SU-DHL-6 (cell line): Measurements from ENCODE around the gene TP53TG3C.
"Not testable (repeated sequence)": the region's sequence is repeated elsewhere in the genome, so short reads cannot be mapped to it uniquely, and the experiment has no call there.

Source experiments
- H2AFZ ChIP-seq: fragments of 200-600 bp; sonication (generic); 2 replicates; pipeline ENCODE4 v1.6.1; 2014; ENCODE audit warnings: low read depth, mild to moderate bottlenecking, moderate library complexity, mixed read lengths, antibody characterized with exemption, low read length; ENCODE audit not compliant: severe bottlenecking
- H3F3A ChIP-seq: fragments of 200-600 bp; shearing (Covaris generic); 2 replicates; pipeline ENCODE4 v1.6.0; 2016; ENCODE audit warnings: antibody characterized with exemption, mild to moderate bottlenecking; ENCODE audit not compliant: insufficient read depth
- H3K27ac ChIP-seq: fragments of 200-600 bp; sonication (generic); 2 replicates; pipeline ENCODE4 v1.5.1; 2016; ENCODE audit warnings: low read depth, mild to moderate bottlenecking, low read length, moderate library complexity, mixed read lengths
- H3K27me3 ChIP-seq: fragments of 200-600 bp; sonication (generic), shearing (Covaris generic); 2 replicates; pipeline ENCODE4 v1.6.0; 2014; ENCODE audit warnings: mild to moderate bottlenecking, low read length
- H3K36me3 ChIP-seq: fragments of 200-600 bp; sonication (generic); 2 replicates; pipeline ENCODE4 v1.6.1; 2014; ENCODE audit warnings: mild to moderate bottlenecking, low read length, mixed read lengths
- H3K4me2 ChIP-seq: fragments of 300-600, 200-600 bp; shearing (Covaris generic), sonication (generic); 2 replicates; pipeline ENCODE4 v1.6.0; 2014; ENCODE audit warnings: low read length, low read depth, mild to moderate bottlenecking; ENCODE audit not compliant: poor library complexity, severe bottlenecking
- H3K4me3 ChIP-seq: fragments of 200-600 bp; sonication (generic); 2 replicates; pipeline ENCODE4 v1.5.1; 2014; ENCODE audit warnings: antibody characterized with exemption, low read length, mild to moderate bottlenecking, mixed read lengths; ENCODE audit not compliant: insufficient read depth, poor library complexity, severe bottlenecking
- H3K79me2 ChIP-seq: fragments of 200-600 bp; sonication (generic); 2 replicates; pipeline ENCODE4 v1.6.1; 2014; ENCODE audit warnings: mild to moderate bottlenecking, low read length, moderate library complexity; ENCODE audit not compliant: insufficient read depth
- H3K9ac ChIP-seq: fragments of 200-600 bp; sonication (generic); 2 replicates; pipeline ENCODE4 v1.7.0; 2014; ENCODE audit warnings: mild to moderate bottlenecking, low read length
- H3K9me2 ChIP-seq: fragments of 200-600 bp; sonication (generic); replicated peaks from 2 replicates; pipeline ENCODE4 v1.6.1; 2014; ENCODE audit warnings: low read length; ENCODE audit not compliant: insufficient read depth
- H3K9me3 ChIP-seq: fragments of 200-600 bp; sonication (generic); 2 replicates; pipeline ENCODE4 v1.6.1; 2014; ENCODE audit warnings: low read length, mixed read lengths; ENCODE audit not compliant: insufficient read depth
- H4K20me1 ChIP-seq: fragments of 200-600 bp; sonication (generic); 2 replicates; pipeline ENCODE4 v1.6.1; 2014; ENCODE audit warnings: low read depth, mild to moderate bottlenecking, antibody characterized with exemption, low read length, moderate library complexity, mixed read lengths

The TP53TG3C gene, protein sequence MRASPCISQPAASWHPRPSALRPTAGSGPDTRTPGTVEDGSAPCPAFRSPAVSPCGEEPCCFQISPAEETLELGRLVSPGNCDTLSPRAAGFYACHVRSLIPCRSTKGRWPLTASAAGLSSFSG

DNA sequence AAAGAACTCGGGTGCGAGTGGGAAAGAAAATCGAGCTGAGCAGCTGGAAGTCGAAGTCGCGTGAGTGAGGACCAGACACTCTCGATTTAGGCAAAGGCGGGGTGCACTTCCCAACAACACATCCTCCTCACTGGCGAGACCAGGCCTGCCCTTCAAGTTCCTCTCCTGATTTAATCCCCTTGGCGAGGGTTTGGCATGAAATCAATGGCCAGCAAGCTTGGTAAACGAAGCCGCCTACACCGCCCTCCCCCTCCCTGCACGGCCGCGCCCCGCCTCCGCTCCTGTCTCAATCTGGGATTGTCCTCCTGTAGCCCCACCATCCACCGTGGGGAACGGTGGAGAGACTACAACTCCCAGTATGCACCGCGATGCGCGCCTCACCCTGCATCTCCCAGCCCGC, at the start of gene TP53TG3C:
Gene TP53TG3C (plus strand): TSS at position 301 of the 400 bp plus-strand sequence. CDS start 68 bp downstream, at position 369.
- not testable (repeated sequence) for H3K4me2 ChIP-seq, H3K4me3 ChIP-seq, H3K9me3 ChIP-seq

More for the DNA sequence above, at the start of gene TP53TG3C:
- not testable (repeated sequence) for H3K79me2 ChIP-seq, H3F3A ChIP-seq, H2AFZ ChIP-seq, H4K20me1 ChIP-seq, H3K27ac ChIP-seq, H3K9me2 ChIP-seq, H3K36me3 ChIP-seq, H3K27me3 ChIP-seq, H3K9ac ChIP-seq
